Measurements from ENCODE around the gene ENPP5. TPM values are rescaled to one million over a fixed set of nuclear protein-coding genes. Genes with fewer than 3 reads are reported as not detected.

ENPP5 gene
- total and polyA plus RNA-seq, 2 of the 13 experiments (the other 11 are each of a cell fraction or from before 2014, with no cell fraction given) = not detected

GRCh38 chr6:46130666-46131065 lies 40.1 kb downstream of the ENPP5 start:
- H3K79me2 ChIP-seq (ENCODE audit: insufficient read depth, low read length) = no peaks in the 10 kb centered on the region
- H3K27ac ChIP-seq (ENCODE audit: extremely low read length, insufficient read depth, low read length) = no peak overlapping the region
- in situ Hi-C loops (cut with HindIII; ENCODE audit: extremely low pct_ligation_motif_present, low pct_unique_long_range_greater_than_20kb) = no loop called here
- peaks cover 1 to 4% of the 10 kb centered on the region in 2 experiments; a peak in 3 of 5 replicates for H3K27me3 ChIP-seq (ENCODE audit: control insufficient read depth in 1 of 2, insufficient read depth in 2 of 2, low read length in 2 of 2)
- no peaks in the 10 kb centered on the region for H4K20me1 ChIP-seq (ENCODE audit: insufficient read depth, low read length)
- no TSS peak for BruUV-seq (replicated peaks)
- FAIRE-seq (no peak), ATAC-seq (no peak), DNase-seq (ENCODE audit: low spot score) (no peak)
- TF ChIP-seq ISX (CRISPR knock-in tag; conservative IDR thresholded peaks at IDR 0.05) = no peak
- no peak for TF ChIP-seq FOXO1 (CRISPR knock-in tag; IDR thresholded peaks at IDR 0.05)
- TF ChIP-seq STAG1 (CRISPR knock-in tag; IDR thresholded peaks at IDR 0.05) = no peak
- no peak for TF ChIP-seq ZNF660 (CRISPR knock-in tag; IDR thresholded peaks at IDR 0.05; ENCODE audit: borderline replicate concordance, low read depth)
- TF ChIP-seq ZBTB25 (CRISPR knock-in tag; IDR thresholded peaks at IDR 0.05) = no peak
- no peak for TF ChIP-seq SAP130 (CRISPR knock-in tag; IDR thresholded peaks at IDR 0.05; ENCODE audit: low read depth)
- TF ChIP-seq ZNF121 (CRISPR knock-in tag; IDR thresholded peaks at IDR 0.05) = no peak
- TF ChIP-seq ASH2L (IDR thresholded peaks at IDR 0.05; ENCODE audit: insufficient read length, low read depth, low read length) = no peak
- no peak for TF ChIP-seq FOXK1 (CRISPR knock-in tag; IDR thresholded peaks at IDR 0.05; ENCODE audit: borderline replicate concordance, low read depth)
- no peak for TF ChIP-seq ZNF7 (CRISPR knock-in tag; IDR thresholded peaks at IDR 0.05)
- no peak for TF ChIP-seq PCBP1 (IDR thresholded peaks at IDR 0.05; ENCODE audit: borderline replicate concordance, low read depth, low read length)
- H3K36me3 ChIP-seq (replicated peaks in 1 of 2; ENCODE audit: control insufficient read depth in 1 of 2, insufficient read depth in 2 of 2, low read length in 2 of 2) = no peaks in the 10 kb centered on the region
- H3K9me3 ChIP-seq (ENCODE audit: low read length) = no peaks in the 10 kb centered on the region
- H2AFZ ChIP-seq (ENCODE audit: low read length) = no peak overlapping the region
- no peak overlapping the region for H3K4me3 ChIP-seq (replicated peaks in 1 of 3; ENCODE audit: insufficient read depth in 1 of 3, low read depth in 2 of 3, low read length in 3 of 3)
- ChIA-PET POLR2A (no interaction called here), CTCF (ENCODE audit: low intra/inter-chr PET ratio, low total read pairs) (no interaction called here)
- no peak overlapping the region for H3K9ac ChIP-seq (ENCODE audit: insufficient read depth, low read depth, low read length)
- 85% methylated on average over 4 of the region's 4 CpGs for WGBS (ENCODE audit: low lambda C conversion rate)
- no peak overlapping the region for H3K4me2 ChIP-seq (ENCODE audit: low read depth, low read length)
- intact Hi-C loops (cut with micrococcal nuclease; ENCODE audit: unreplicated experiment) = no loop called here
- no peaks in the 10 kb centered on the region for H3K4me1 ChIP-seq (ENCODE audit: insufficient read depth, low read length)
